ENCODE data around the gene OR2T2.
"Not testable (repeated sequence)": the region's sequence is repeated elsewhere in the genome, so short reads cannot be mapped to it uniquely, and the experiment has no call there.

OR2T2 gene

GRCh38 chr1:248445399-248445798, at the start of gene OR2T2:
TSS of gene OR2T2 (plus strand) at chr1:248445637. CDS start at chr1:248452798, 7,161 bp downstream.
- not testable (repeated sequence) for DNase-seq

- DNase-seq = no peak
Measured at GRCh38 chr1:248402748-248403147, 42.7 kb upstream of the OR2T2 start, which contains the start of gene OR2T1. TSS of gene OR2T1 (plus strand) at chr1:248403048. CDS start at chr1:248406148, 3,100 bp downstream.

GRCh38 chr1:248404024-248404423, 41.4 kb upstream of the OR2T2 start:
- DNase-seq = no peak

- no peak for DNase-seq
Measured at GRCh38 chr1:248406721-248407692, 38.4 kb upstream of the OR2T2 start.

- DNase-seq = no peak
Measured at GRCh38 chr1:248416226-248416625, 29.2 kb upstream of the OR2T2 start.

GRCh38 chr1:248417854-248418253, 27.6 kb upstream of the OR2T2 start:
- DNase-seq = no peak

- DNase-seq = no peak
Measured at GRCh38 chr1:248421384-248421783, 24.1 kb upstream of the OR2T2 start.

GRCh38 chr1:248427526-248428191, 17.8 kb upstream of the OR2T2 start:
- DNase-seq = not testable (repeated sequence)

- not testable (repeated sequence) for DNase-seq
Measured at GRCh38 chr1:248428192-248428533, 17.3 kb upstream of the OR2T2 start.

GRCh38 chr1:248431683-248432082, 13.8 kb upstream of the OR2T2 start:
- DNase-seq = not testable (repeated sequence)

- DNase-seq = not testable (repeated sequence)
Measured at GRCh38 chr1:248432201-248432600, 13.2 kb upstream of the OR2T2 start.

- not testable (repeated sequence) for DNase-seq
Measured at GRCh38 chr1:248433811-248434415, 11.5 kb upstream of the OR2T2 start.

GRCh38 chr1:248434913-248435312, 10.5 kb upstream of the OR2T2 start:
- not testable (repeated sequence) for DNase-seq

- not testable (repeated sequence) for DNase-seq
Measured at GRCh38 chr1:248436303-248436702, 9.1 kb upstream of the OR2T2 start.

- not testable (repeated sequence) for DNase-seq
Measured at GRCh38 chr1:248438668-248439067, 6.8 kb upstream of the OR2T2 start.

GRCh38 chr1:248439283-248439682, 6.2 kb upstream of the OR2T2 start:
- not testable (repeated sequence) for DNase-seq

- DNase-seq = not testable (repeated sequence)
Measured at GRCh38 chr1:248442500-248443277, 2.7 kb upstream of the OR2T2 start.

GRCh38 chr1:248444603-248445002, 834 bp upstream of the OR2T2 start:
- not testable (repeated sequence) for DNase-seq

GRCh38 chr1:248448409-248449074, 3.1 kb downstream of the OR2T2 start:
- not testable (repeated sequence) for DNase-seq

GRCh38 chr1:248449821-248450465, 4.5 kb downstream of the OR2T2 start:
- DNase-seq = not testable (repeated sequence)

GRCh38 chr1:248450466-248451145, 5.2 kb downstream of the OR2T2 start:
- not testable (repeated sequence) for DNase-seq
